HEK293 (cell line): ENCODE measurements around the gene HTR4.

Source experiments
- CTCF ChIA-PET: fragments of 350-600 bp; formaldehyde crosslinking; extraction: SDS; loops from one replicate; lab custom pipeline; 2021; ENCODE audit warnings: antibody characterized with exemption; lab: Yijun Ruan, JAX
- POLR2A ChIA-PET: fragments of 300-600 bp; formaldehyde crosslinking; extraction: SDS; loops from one replicate; lab custom pipeline; 2020; ENCODE audit warnings: antibody characterized with exemption, inconsistent platforms; lab: Yijun Ruan, JAX
- H3K27ac ChIP-seq: fragments of 200-500 bp; sonication (Bioruptor generic); 2 replicates; pipeline ENCODE4 v1.5.1; 2014; ENCODE audit warnings: low read depth, low read length, control low read depth, inconsistent platforms; ENCODE audit errors: extremely low read depth
- H3K36me3 ChIP-seq, 2 experiments: fragments of 200-500 bp in 1 of 2; sonication (Bioruptor generic) in 1 of 2; 1 replicate in 1 of 2; 2 replicates in 1 of 2; pipeline ENCODE4 v1.5.1; 2014 to 2017; ENCODE audit warnings: inconsistent platforms in 2 of 2, low read length in 2 of 2; ENCODE audit not compliant: control insufficient read depth in 2 of 2, insufficient read depth in 1 of 2
- H3K4me1 ChIP-seq: fragments of 200-500 bp; sonication (Bioruptor generic); 2 replicates; pipeline ENCODE4 v1.5.1; 2014; ENCODE audit warnings: mild to moderate bottlenecking, low read length, inconsistent platforms; ENCODE audit not compliant: control insufficient read depth, insufficient read depth
- H3K4me3 ChIP-seq: 2 replicates; pipeline ENCODE4 v1.5.1; 2011; ENCODE audit warnings: low read depth, mild to moderate bottlenecking, control low read depth, low read length, moderate library complexity
- H3K9me3 ChIP-seq: fragments of 200-500 bp; sonication (Bioruptor generic); 2 replicates; pipeline ENCODE4 v1.5.1; 2014; ENCODE audit warnings: low read depth, low read length, inconsistent platforms; ENCODE audit not compliant: control insufficient read depth, insufficient read depth
- BCL11A ChIP-seq: fragments of 450-650 bp; formaldehyde crosslinking; IDR thresholded peaks from 2 replicates; pipeline ENCODE4 v1.5.1; 2016; ENCODE audit warnings: low read depth, missing biosample characterization, missing genetic modification characterization
- PRDM2 ChIP-seq: fragments of 450-650 bp; formaldehyde crosslinking; IDR thresholded peaks from 2 replicates; pipeline ENCODE4 v1.5.1; 2016; ENCODE audit warnings: missing biosample characterization, missing genetic modification characterization, borderline replicate concordance
- RBAK ChIP-seq: fragments of 450-650 bp; formaldehyde crosslinking; IDR thresholded peaks from 2 replicates; pipeline ENCODE4 v1.5.1; 2016; ENCODE audit warnings: missing biosample characterization, missing genetic modification characterization
- ZBTB1 ChIP-seq: fragments of 450-650 bp; formaldehyde crosslinking; IDR thresholded peaks from 2 replicates; pipeline ENCODE4 v1.5.1; 2016; ENCODE audit warnings: missing biosample characterization, missing genetic modification characterization
- ZBTB49 ChIP-seq: fragments of 450-650 bp; formaldehyde crosslinking; IDR thresholded peaks from 2 replicates; pipeline ENCODE4 v1.5.1; 2016; ENCODE audit warnings: missing biosample characterization, missing genetic modification characterization, low read depth
- ZFP37 ChIP-seq: fragments of 450-650 bp; formaldehyde crosslinking; IDR thresholded peaks from 2 replicates; pipeline ENCODE4 v1.5.1; 2016; ENCODE audit warnings: missing biosample characterization, missing genetic modification characterization
- ZNF2 ChIP-seq: fragments of 450-650 bp; formaldehyde crosslinking; IDR thresholded peaks from 2 replicates; pipeline ENCODE4 v1.5.1; 2016; ENCODE audit warnings: missing biosample characterization, missing genetic modification characterization
- ZNF292 ChIP-seq: fragments of 450-650 bp; formaldehyde crosslinking; IDR thresholded peaks from 2 replicates; pipeline ENCODE4 v1.5.1; 2016; ENCODE audit warnings: low read depth, missing biosample characterization, missing genetic modification characterization, borderline replicate concordance
- ZNF560 ChIP-seq: fragments of 450-650 bp; formaldehyde crosslinking; IDR thresholded peaks from 2 replicates; pipeline ENCODE4 v1.5.1; 2017; ENCODE audit warnings: missing biosample characterization, missing genetic modification characterization, borderline replicate concordance
- ZNF600 ChIP-seq: fragments of 450-650 bp; formaldehyde crosslinking; IDR thresholded peaks from 2 replicates; pipeline ENCODE4 v1.5.1; 2016; ENCODE audit warnings: missing biosample characterization, missing genetic modification characterization
- ZNF664 ChIP-seq: fragments of 450-650 bp; formaldehyde crosslinking; IDR thresholded peaks from 2 replicates; pipeline ENCODE4 v1.5.1; 2016; ENCODE audit warnings: missing biosample characterization, missing genetic modification characterization
- ZNF76 ChIP-seq: fragments of 450-650 bp; formaldehyde crosslinking; IDR thresholded peaks from 2 replicates; pipeline ENCODE4; 2016; ENCODE audit warnings: low read depth, missing biosample characterization, missing genetic modification characterization, borderline replicate concordance
- ZNF792 ChIP-seq: fragments of 450-650 bp; formaldehyde crosslinking; IDR thresholded peaks from 2 replicates; pipeline ENCODE4 v1.5.1; 2016; ENCODE audit warnings: missing biosample characterization, missing genetic modification characterization
- ZSCAN5A ChIP-seq: fragments of 450-650 bp; formaldehyde crosslinking; IDR thresholded peaks from 2 replicates; pipeline ENCODE4 v1.5.1; 2016; ENCODE audit warnings: missing biosample characterization, missing genetic modification characterization
- ZXDB ChIP-seq: fragments of 450-650 bp; formaldehyde crosslinking; IDR thresholded peaks from 2 replicates; pipeline ENCODE4 v1.5.1; 2016; ENCODE audit warnings: missing biosample characterization, missing genetic modification characterization
- TF ChIP-seq, protein P1 (sequence below): fragments of 450-650 bp; formaldehyde crosslinking; IDR thresholded peaks from 2 replicates; pipeline ENCODE4 v1.5.1; 2016; ENCODE audit warnings: missing biosample characterization, missing genetic modification characterization
- TF ChIP-seq, protein P2 (sequence below): fragments of 450-650 bp; formaldehyde crosslinking; optimal IDR thresholded peaks from 2 replicates; pipeline ENCODE3; 2016; ENCODE audit warnings: missing biosample characterization, mild to moderate bottlenecking, missing genetic modification characterization
- TF ChIP-seq, protein P3 (sequence below): sonication (generic); formaldehyde crosslinking; IDR thresholded peaks from 2 replicates; pipeline ENCODE4 v1.8.1; 2022; ENCODE audit warnings: mild to moderate bottlenecking, moderate library complexity, missing genetic modification reagents

Gene HTR4

DNA sequence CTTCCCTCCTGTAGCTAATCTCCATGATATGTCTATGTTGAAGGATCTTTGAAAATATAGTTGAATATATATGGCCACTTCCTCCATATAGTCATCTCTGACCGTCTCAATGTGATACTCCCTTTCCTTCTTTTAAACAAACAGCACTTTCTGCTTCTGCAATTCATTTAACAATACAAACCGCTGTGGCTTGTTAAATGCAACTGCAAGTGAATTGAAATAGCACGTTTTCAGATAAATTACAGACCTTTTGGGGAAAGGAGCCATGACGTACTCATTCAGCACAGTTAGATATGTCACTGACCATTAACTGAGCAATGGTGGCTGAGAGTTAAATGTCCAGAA, 188.1 kb downstream of the HTR4 start (continued):
- no peak for TF ChIP-seq PRDM2 (tag by site-specific recombination)
- TF ChIP-seq ZNF792 = no peak
- no peak for TF ChIP-seq ZBTB1

DNA sequence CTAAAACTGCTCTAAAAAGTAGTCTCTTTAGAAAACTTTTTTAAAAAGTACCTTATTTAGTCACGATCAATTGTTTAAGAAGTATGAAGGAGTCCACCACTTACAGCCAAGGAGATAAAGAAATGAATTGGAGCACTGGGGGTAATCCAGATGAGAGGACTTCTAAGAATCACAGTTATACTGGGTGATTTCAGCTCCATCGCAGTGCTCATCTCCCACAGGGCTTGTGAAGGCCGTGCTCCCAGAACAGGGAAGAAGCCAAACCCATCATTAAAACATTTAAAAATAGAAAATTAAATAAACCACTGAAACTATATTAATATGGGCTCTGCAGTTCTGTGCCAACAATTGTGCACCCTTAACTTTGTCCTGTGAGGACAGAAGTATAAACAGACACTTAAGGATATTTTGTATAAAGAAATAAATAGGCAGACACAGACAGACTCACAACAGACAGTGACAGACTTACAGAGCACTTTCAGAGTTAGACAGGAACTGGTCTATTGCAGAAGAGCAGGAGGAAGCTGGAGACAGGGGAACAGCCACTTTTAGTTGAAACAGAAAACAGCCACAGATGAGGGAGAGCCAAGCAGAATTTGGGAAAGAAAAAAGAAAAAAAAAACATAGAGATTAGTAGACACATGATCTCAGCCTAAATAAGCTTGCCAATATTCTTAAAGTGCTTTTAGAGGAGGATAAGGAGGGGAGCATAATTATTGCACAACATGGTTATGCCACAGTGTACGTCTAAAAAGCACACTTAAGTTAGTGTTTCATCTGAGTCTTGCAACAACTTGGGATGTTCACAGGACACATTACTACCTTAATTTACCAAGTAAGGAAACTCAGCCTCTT, 188.7 kb downstream of the HTR4 start:
- no peaks in the 10 kb centered on the region for H3K9me3 ChIP-seq
- no peaks in the 10 kb centered on the region for H3K4me1 ChIP-seq
- no peak overlapping the region for H3K4me3 ChIP-seq
- H3K27ac ChIP-seq = no peak overlapping the region
- TF ChIP-seq ZNF792 = no peak
- TF ChIP-seq ZNF292 (tag by site-specific recombination) = no peak
- no peak for TF ChIP-seq ZNF560 (tag by site-specific recombination)
- no peak for TF ChIP-seq ZNF664 (tag by site-specific recombination)
- TF ChIP-seq, protein P1, sequence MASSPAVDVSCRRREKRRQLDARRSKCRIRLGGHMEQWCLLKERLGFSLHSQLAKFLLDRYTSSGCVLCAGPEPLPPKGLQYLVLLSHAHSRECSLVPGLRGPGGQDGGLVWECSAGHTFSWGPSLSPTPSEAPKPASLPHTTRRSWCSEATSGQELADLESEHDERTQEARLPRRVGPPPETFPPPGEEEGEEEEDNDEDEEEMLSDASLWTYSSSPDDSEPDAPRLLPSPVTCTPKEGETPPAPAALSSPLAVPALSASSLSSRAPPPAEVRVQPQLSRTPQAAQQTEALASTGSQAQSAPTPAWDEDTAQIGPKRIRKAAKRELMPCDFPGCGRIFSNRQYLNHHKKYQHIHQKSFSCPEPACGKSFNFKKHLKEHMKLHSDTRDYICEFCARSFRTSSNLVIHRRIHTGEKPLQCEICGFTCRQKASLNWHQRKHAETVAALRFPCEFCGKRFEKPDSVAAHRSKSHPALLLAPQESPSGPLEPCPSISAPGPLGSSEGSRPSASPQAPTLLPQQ (tag by site-specific recombination) = no peak
- no peak for TF ChIP-seq ZXDB
- ChIA-PET CTCF (interaction anchor here (0.6 to 1.8 kb wide), 2 partner anchors 19 to 265 kb away, joined by 3 to 9 read pairs; no protein-coding TSS in a partner anchor), POLR2A (no interaction called here)
- H3K36me3 ChIP-seq = no peaks in the 10 kb centered on the region

GRCh38 chr5:148459669-148460068, 194.7 kb downstream of the HTR4 start:
- Histone ChIP-seq H3K36me3 (no peaks in the 10 kb centered on the region), H3K9me3 (no peaks in the 10 kb centered on the region), H3K27ac (no peak overlapping the region), H3K4me1 (no peaks in the 10 kb centered on the region), H3K4me3 (no peak overlapping the region)
- ChIA-PET CTCF (interaction anchor here (0.7 to 2.1 kb wide), 2 partner anchors 271 to 766 kb away, joined by 3 to 9 read pairs; no protein-coding TSS in a partner anchor), POLR2A (no interaction called here)
- TF ChIP-seq ZNF76 (tag by site-specific recombination) (no peak), ZNF600 (no peak), ZNF2 (tag by site-specific recombination) (no peak), BCL11A (tag by site-specific recombination) (no peak), RBAK (tag by site-specific recombination) (no peak), ZBTB49 (no peak), ZSCAN5A (no peak), ZFP37 (no peak)
- TF ChIP-seq, protein P2, sequence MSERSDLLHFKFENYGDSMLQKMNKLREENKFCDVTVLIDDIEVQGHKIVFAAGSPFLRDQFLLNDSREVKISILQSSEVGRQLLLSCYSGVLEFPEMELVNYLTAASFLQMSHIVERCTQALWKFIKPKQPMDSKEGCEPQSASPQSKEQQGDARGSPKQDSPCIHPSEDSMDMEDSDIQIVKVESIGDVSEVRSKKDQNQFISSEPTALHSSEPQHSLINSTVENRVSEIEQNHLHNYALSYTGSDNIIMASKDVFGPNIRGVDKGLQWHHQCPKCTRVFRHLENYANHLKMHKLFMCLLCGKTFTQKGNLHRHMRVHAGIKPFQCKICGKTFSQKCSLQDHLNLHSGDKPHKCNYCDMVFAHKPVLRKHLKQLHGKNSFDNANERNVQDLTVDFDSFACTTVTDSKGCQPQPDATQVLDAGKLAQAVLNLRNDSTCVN (tag by site-specific recombination) = no peak
- TF ChIP-seq, protein P3, sequence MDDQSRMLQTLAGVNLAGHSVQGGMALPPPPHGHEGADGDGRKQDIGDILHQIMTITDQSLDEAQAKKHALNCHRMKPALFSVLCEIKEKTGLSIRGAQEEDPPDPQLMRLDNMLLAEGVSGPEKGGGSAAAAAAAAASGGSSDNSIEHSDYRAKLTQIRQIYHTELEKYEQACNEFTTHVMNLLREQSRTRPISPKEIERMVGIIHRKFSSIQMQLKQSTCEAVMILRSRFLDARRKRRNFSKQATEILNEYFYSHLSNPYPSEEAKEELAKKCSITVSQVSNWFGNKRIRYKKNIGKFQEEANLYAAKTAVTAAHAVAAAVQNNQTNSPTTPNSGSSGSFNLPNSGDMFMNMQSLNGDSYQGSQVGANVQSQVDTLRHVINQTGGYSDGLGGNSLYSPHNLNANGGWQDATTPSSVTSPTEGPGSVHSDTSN (CRISPR knock-in tag) = no peak
